Fibroblast of lung (primary cell): ENCODE measurements around the gene IL17C.

Experiments
- CTCF ChIP-seq, 2 donors: IDR thresholded peaks in 1 of 2; conservative IDR thresholded peaks in 1 of 2; 1 replicate in 1 of 2; 2 replicates in 1 of 2; pipeline ENCODE4 v1.5.1; 2011 to 2012; ENCODE audit warnings: low read length in 2 of 2, control low read depth in 1 of 2, inconsistent platforms in 1 of 2, low read depth in 1 of 2, mild to moderate bottlenecking in 1 of 2
- EZH2 ChIP-seq: IDR thresholded peaks from 2 replicates; pipeline ENCODE4 v1.5.1; 2012; ENCODE audit warnings: low read length, control low read depth, mild to moderate bottlenecking; ENCODE audit errors: missing control alignments

- no peak for TF ChIP-seq CTCF (conservative IDR thresholded peaks at IDR 0.05 in 1 of 2, IDR thresholded peaks at IDR 0.05 in 1 of 2; ENCODE audit: low read depth in 1 of 2, low read length in 2 of 2)
- TF ChIP-seq EZH2, result no peak
Measured at GRCh38 chr16:88588754-88589153, 49.6 kb upstream of the IL17C start.
